Right lobe of liver (tissue), 4 donors: ENCODE results near the gene CPE.

Experiments
- CTCF ChIP-seq, 4 donors: fragments of 200-600 bp in 3 of 4; fragments of 450-650 bp in 1 of 4; IDR thresholded peaks; one replicate each; pipeline versions ENCODE4 v1.5.1 to v1.8.0; 2016 to 2022; ENCODE audit warnings: antibody characterized with exemption in 4 of 4, mild to moderate bottlenecking in 2 of 4
- POLR2A ChIP-seq: fragments of 450-650 bp; IDR thresholded peaks from one replicate; pipeline ENCODE4 v1.6.1; 2017; ENCODE audit warnings: antibody characterized with exemption, mild to moderate bottlenecking
- donor health status: DM: no; HTN: no; CAD: no.
- donor health status: DM: no; HTN: no; CAD: no.
- donor health status: DM: no; HTN: yes; CAD: no.

GRCh38 chr4:165398570-165398969 lies 19.8 kb downstream of the CPE start:
- TF ChIP-seq CTCF (IDR thresholded peaks at IDR 0.05), result no peak
- TF ChIP-seq POLR2A, result no peak
